GM12892 (cell line): ENCODE results near the gene PRDX3.

Source experiments
- POLR2A ChIP-seq: IDR thresholded peaks from 2 replicates; pipeline ENCODE4 v1.6.1; 2011; ENCODE audit warnings: low read depth, low read length, control low read depth
- POLR2AphosphoS5 ChIP-seq: IDR thresholded peaks from 2 replicates; pipeline ENCODE4 v1.6.1; 2011; ENCODE audit warnings: low read depth, low read length, control low read depth
- TAF1 ChIP-seq: IDR thresholded peaks from 2 replicates; pipeline ENCODE4 v1.6.1; 2011; ENCODE audit warnings: low read depth, mild to moderate bottlenecking, control low read depth, low read length, borderline replicate concordance

DNA sequence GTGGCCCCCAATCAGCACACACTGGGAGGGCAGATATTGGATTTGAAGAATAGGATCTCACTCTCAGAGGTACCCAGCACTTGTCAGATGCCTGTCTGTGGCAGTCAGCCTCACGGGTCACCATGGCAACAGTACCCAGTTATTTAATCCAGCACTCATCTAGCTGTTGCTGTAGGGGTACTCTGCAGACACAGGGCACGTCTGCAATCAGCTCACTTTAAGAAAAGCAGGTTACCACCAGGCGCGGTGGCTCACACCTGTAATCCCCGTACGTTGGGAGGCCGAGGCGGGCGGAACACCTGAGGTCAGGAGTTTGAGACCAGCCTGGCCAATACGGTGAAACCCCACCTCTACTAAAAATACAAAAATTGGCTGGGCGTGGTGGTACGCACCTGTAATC, 25.0 kb downstream of the PRDX3 start:
- TF ChIP-seq POLR2A (no peak), POLR2AphosphoS5 (no peak), TAF1 (no peak)
